ENCODE results near the gene ZNF682. TPM values are rescaled to one million over a fixed set of nuclear protein-coding genes. Genes with fewer than 3 reads are reported as not detected.
"Not testable (repeated sequence)": the region's sequence is repeated elsewhere in the genome, so short reads cannot be mapped to it uniquely, and the experiment has no call there.

Gene ZNF682
- total RNA-seq, 1 donor from 2014 or later = 9.6 TPM

- no peaks in the 10 kb centered on the region for H3K9me3 ChIP-seq
- TF ChIP-seq CTCF (IDR thresholded peaks at IDR 0.05) = no peak
- no peak overlapping the region for H3K4me3 ChIP-seq
- ATAC-seq = no peak
- peaks cover 5% of the 10 kb centered on the region for H3K4me1 ChIP-seq
- no peaks in the 10 kb centered on the region for H3K27me3 ChIP-seq
- intact Hi-C loops (cut with DNase I) = no loop called here
- no peak overlapping the region for H3K27ac ChIP-seq
- no peak for DNase-seq
- H3K36me3 ChIP-seq = no peaks in the 10 kb centered on the region
Observed at GRCh38 chr19:20035935-20036334, 3.4 kb downstream of the ZNF682 start.

GRCh38 chr19:20028611-20029010 lies 10.7 kb downstream of the ZNF682 start:
- Histone ChIP-seq H3K36me3 (peaks cover 6% of the 10 kb centered on the region), H3K9me3 (no peaks in the 10 kb centered on the region), H3K27me3 (no peaks in the 10 kb centered on the region), H3K4me1 (no peaks in the 10 kb centered on the region), H3K4me3 (no peak overlapping the region), H3K27ac (no peak overlapping the region)
- no peak for TF ChIP-seq CTCF (IDR thresholded peaks at IDR 0.05)
- ATAC-seq (no peak), DNase-seq (no peak)
- intact Hi-C loops (cut with DNase I) = no loop called here

- ATAC-seq = no peak
- Histone ChIP-seq H3K27me3 (no peaks in the 10 kb centered on the region), H3K27ac (no peak overlapping the region), H3K4me1 (no peaks in the 10 kb centered on the region), H3K4me3 (no peak overlapping the region), H3K36me3 (peaks cover 16% of the 10 kb centered on the region), H3K9me3 (peaks cover 17% of the 10 kb centered on the region)
- DNase-seq = no peak
- TF ChIP-seq CTCF (IDR thresholded peaks at IDR 0.05) = no peak
- intact Hi-C loops (cut with DNase I) = no loop called here
Observed at GRCh38 chr19:20005741-20006140, 33.6 kb downstream of the ZNF682 start.

GRCh38 chr19:19997656-19998268 lies 41.5 kb downstream of the ZNF682 start:
- Histone ChIP-seq H3K27ac (no peak overlapping the region), H3K4me1 (no peaks in the 10 kb centered on the region), H3K36me3 (no peaks in the 10 kb centered on the region), H3K27me3 (no peaks in the 10 kb centered on the region), H3K9me3 (no peaks in the 10 kb centered on the region), H3K4me3 (no peak overlapping the region)
- peak; percentile 59 for ATAC-seq
- DNase-seq = no peak
- peak; percentile 83 for TF ChIP-seq CTCF (IDR thresholded peaks at IDR 0.05)
- intact Hi-C loops (cut with DNase I) = no loop called here

- Histone ChIP-seq H3K4me3 (no peak overlapping the region), H3K9me3 (peaks cover 12% of the 10 kb centered on the region), H3K36me3 (no peaks in the 10 kb centered on the region), H3K27me3 (no peaks in the 10 kb centered on the region), H3K4me1 (no peaks in the 10 kb centered on the region), H3K27ac (no peak overlapping the region)
- no peak for TF ChIP-seq CTCF (IDR thresholded peaks at IDR 0.05)
- intact Hi-C loops (cut with DNase I) = no loop called here
- no peak for ATAC-seq
- no peak for DNase-seq
Observed at GRCh38 chr19:19966862-19967261, 72.4 kb downstream of the ZNF682 start.

- H3K27me3 ChIP-seq; H3K27ac ChIP-seq; intact Hi-C loops (cut with DNase I); H3K4me1 ChIP-seq; ATAC-seq; H3K36me3 ChIP-seq; H3K4me3 ChIP-seq; DNase-seq: not testable (repeated sequence)
- H3K9me3 ChIP-seq = peaks cover 12% of the 10 kb centered on the region
Observed at GRCh38 chr19:19966126-19966525, 73.2 kb downstream of the ZNF682 start.

Data from upper lobe of right lung (tissue), 1 donor.